Activated T-cell treated with anti-CD3 and anti-CD28 coated beads, Interleukin-2, amount 50 U/mL, for 48 hours (primary cell): ENCODE results near the gene MRPL14.
A peak's percentile ranks its signal among the peaks of the same experiment; 100 is the strongest.
"Not testable (repeated sequence)": the region's sequence is repeated elsewhere in the genome, so short reads cannot be mapped to it uniquely, and the experiment has no call there.

Experiments
- DNase-seq, 2 experiments: peaks; one replicate each; pipeline ENCODE4 v3.0.0-alpha.2; 2020

The MRPL14 gene

DNA sequence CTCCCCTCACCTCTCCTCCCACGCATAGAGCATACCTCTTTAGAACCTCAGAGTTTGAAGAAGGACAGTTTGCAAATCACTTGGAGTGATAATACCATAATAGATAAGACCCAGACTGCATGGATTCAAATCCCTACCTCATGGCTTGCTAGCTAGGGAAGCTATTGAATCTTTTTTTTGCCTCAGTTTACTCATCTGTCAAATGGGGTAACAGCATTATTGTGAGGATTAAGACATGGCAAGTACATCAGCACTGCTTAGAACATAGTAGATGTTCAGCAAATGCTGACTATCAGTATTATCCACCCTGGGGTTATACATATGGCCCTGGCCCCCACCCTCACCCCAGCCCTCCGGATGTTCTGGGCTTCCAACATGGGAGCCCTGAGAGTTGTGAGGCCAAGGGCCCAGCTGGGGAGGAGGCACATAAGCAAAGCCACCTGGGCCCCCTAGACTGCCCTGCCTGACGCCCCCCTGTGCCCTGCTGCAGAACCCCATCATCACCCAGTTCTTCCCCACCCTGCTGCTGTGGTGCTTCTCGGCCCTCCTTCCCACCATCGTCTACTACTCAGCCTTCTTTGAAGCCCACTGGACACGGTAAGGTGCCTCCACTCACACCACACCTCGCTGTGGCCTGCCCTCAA, 22.2 kb upstream of the MRPL14 start:
- no peak for DNase-seq

DNA sequence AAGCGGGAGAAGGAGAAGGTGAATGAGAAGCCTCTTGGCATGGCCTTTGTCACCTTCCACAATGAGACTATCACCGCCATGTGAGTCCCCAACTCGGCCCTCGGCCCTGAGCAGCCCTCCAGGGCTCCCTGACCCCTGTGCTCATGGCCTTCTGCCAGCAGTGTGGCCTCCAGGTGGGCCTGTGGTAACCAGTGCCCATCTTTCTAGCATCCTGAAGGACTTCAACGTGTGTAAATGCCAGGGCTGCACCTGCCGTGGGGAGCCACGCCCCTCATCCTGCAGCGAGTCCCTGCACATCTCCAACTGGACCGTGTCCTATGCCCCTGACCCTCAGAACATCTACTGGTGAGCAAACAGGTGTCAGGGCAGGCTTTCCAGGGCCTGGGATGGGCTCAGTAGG, 21.1 kb upstream of the MRPL14 start:
- DNase-seq = no peak

DNA sequence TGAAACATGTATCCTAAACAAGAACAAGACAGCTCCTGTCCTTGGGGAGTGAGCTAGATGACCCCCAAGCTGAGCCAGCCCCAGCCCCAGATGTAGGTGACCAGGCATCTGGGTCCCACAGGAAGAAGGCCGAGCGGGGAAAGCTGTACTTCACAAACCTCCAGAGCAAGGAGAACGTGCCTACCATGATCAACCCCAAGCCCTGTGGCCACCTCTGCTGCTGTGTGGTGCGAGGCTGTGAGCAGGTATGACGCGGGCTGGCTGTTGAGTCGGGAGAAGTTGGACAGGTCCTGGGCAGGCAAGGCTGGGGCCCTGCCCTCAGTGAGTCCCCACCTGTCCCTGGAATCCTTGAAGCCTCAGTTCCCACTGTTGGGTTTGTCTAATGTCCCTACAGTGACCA, 20.0 kb upstream of the MRPL14 start:
- no peak for DNase-seq

DNA sequence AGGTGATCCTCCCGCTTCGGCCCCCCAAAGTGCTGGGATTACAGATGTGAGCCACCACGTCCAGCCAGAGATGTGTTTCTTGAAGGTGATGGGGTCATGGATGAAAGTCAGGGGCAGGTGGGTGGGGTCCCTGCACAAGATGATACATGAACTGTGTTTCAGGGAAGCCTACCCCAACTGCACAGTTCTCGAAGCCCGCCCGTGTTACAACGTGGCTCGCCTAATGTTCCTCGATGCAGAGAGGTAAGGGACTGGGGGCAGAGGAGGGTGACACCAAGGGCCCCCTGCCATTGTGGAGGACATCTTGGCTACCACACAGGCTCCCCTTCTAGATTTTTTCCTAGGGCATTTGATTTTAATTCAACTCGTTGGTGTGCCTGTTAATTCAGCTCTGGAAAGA, 19.4 kb upstream of the MRPL14 start:
- DNase-seq = no peak

DNA sequence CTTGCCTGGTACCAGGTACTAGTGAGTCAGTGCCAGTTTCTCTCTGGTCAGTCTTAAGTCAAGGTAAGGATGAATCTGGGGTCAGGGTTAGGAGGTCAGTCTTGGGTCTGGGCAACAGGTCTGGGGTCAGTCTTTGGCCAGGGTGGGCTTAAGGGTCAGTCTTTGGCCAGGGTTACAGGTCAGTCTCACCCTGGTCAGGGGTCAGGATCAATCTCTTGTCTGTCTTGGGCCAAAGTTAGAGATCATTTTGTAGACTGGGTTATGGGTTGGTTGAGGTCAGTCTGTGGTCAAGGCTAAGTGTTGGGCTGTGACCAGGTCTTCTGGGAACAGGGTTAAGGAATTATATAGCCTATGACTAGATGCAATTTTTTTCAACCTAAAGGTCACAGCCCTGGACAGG, 18.6 kb upstream of the MRPL14 start:
- DNase-seq = no peak

DNA sequence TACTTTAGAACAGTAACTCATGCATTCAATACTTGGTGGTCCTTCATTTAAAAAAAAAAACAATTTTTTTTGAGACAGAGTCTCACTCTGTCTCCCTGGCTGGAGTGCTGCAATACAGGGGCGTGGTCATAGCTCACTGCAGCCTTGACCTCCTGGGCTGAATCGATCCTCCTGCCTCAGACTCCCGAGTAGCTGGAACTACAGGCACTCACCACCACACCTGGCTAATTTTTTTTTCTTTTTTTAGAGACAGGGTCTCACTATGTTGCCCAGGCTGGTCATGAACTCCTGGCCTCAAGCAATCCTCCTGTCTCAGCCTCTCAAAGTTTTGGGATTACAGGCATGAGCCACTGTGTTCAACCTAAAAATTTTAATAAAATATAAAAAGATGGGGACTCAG, 17.3 kb upstream of the MRPL14 start:
- DNase-seq = not testable (repeated sequence)

DNA sequence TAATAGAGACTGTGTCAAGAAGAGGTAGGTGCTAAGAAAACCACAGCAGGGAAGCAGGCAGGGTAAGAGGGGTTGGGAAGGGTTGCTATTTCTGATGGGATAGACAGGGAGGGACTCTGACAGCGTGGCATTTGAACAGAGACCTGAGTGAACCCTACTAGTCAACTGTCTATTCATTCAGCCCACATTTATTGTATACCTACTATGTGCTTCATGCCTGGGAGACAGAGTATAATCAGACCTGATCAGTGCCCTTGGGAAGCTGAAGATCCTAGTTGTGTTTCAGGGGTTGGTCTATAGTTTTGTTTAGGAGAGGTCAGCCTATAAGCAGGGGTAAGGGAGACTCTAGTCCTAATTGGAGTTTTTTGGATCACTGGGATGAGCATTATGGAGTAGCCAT, 16.5 kb upstream of the MRPL14 start:
- no peak for DNase-seq

DNA sequence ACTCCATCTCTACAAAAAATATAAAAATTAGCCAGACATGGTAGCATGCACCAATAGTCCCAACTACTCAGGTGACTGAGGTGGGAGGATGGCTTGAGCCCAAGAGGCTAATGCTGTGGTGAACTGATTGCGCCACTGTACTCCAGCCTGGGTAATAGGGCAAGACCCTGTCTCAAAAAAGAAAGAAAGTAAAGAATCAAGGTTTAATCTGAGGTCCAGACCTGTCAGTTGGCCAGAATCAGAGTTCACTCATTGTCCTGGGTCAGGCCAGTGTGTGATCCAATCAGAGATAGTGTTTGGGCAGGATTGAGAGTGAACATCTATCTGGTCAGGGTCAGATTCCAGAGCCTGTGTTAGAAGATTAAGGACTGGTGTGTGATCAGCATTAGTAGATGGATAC, 15.6 kb upstream of the MRPL14 start:
- DNase-seq = no peak

DNA sequence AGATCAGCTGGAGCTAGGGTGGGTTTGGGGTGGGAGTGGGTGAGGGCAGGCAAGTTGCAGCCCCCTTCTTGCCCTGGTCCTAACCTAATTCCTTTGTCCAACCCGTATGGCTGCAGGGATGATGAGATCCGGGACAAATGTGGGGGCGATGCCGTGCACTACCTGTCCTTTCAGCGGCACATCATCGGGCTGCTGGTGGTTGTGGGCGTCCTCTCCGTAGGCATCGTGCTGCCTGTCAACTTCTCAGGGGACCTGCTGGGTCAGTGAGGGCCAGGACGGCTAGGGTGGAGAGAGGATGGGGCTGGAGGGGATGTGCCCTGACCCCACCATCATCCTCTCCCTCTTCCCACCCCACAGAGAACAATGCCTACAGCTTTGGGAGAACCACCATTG, 12.1 kb upstream of the MRPL14 start:
- DNase-seq = no peak

DNA sequence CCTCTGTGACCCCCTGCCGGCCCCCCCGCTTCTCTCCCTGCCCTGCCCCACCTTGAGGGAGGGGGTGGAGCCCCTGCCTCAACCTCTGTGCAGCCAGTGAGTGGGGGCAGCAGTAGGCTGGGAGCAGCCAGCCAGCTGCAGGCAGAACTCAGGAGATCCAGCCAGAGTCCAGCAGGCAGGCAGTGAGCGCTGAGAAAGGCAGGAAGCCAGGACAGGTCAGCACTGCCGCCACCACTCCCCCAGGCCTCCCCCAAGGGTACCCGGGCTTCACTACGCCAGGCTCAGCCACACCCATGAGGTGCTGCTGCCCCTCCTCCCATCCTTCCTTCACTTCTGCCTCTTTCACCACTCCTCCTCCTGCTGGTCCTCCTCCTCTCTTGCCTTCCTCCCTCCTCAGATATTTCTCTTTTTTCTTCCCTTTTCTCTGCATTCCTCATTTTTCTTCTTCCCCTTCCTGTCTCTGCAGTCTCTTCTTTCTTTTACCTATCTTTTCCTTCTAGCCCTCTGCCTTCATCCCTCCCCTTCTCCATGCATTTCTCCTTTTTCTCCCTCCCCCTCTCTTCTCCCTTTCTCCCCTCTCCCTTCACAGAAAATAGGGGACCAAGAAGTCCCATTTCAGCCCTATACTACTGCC, 11.6 kb upstream of the MRPL14 start:
- no peak for DNase-seq

DNA sequence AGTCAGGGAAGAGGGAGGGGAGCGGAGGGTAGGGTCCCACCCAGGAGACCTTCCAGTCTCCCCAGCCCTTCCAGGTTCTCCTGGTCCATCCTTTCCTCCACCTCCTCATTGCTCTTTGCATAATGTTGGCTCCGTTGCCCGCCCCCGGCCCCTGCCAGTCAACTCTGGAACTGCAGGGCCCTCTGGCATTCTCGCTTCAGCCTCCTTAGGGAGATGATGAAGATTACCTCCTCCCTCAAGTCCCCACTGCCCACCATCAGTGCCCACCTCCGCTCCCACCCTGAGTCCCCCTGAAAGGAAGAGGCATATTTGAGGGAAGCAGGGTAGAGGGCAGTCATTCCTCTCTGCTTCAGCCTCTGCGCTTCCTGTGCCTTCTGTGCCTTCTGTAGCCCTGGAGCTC, 8.6 kb upstream of the MRPL14 start:
- no peak for DNase-seq

DNA sequence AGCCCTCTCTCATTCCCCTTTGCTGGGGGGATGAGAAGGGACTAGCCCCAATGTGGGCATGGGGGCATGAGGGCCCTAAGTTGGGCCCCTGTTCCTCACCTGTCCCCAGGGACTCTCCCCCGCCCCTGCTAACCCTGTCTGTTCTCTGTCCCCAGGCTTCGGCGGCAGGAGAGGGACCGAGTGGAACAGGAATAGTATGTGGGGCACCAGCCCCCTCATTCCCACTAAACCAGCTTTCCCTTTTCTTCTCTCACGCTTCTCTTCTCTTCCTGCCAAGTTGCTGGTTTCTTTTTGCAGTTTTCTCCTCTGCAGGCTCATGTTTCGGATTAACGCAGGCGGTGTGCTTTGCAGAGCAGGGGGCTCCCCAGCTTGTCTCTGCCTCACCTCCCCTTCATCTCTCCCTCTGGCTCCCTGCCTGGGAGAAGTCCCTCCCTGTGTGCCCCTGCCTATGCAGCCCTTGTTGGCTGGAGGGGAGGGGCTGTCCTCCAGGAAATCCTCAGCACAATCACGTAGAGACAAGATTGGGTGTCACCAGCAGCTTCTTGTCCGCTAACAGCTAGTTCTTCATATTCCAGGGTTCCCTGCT, 8.0 kb upstream of the MRPL14 start:
- DNase-seq = no peak

DNA sequence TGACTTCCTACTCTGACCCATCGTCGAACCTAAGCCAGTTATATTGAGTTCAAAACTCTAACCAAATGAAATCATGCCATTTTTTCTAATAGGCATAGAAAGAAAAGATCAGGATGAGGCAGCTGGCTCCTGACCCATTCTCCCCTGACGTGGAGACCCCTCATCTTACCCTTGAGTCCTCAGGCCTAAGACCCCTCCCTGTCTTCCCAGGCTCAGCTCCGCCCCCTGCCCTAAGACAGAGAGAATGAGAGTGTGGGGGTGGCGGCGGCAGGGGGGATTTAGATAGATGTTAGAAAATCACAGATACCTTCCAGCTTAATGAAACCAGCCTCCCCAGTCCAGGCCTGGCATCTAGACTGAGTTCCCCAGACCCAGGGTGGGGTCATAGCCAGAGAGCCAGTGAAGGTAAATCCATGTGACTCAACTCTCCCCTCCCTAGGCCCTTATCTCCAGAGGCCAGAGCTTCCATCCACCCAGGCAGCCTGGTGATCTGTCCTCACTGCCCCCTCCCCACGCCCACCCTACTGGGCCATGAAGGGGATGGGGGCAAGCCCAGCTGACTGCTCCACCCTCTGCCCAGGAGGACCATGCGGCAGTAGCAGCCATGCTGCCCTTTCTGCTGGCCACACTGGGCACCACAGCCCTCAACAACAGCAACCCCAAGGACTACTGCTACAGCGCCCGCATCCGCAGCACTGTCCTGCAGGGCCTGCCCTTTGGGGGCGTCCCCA, 6.9 kb upstream of the MRPL14 start:
- no peak for DNase-seq

DNA sequence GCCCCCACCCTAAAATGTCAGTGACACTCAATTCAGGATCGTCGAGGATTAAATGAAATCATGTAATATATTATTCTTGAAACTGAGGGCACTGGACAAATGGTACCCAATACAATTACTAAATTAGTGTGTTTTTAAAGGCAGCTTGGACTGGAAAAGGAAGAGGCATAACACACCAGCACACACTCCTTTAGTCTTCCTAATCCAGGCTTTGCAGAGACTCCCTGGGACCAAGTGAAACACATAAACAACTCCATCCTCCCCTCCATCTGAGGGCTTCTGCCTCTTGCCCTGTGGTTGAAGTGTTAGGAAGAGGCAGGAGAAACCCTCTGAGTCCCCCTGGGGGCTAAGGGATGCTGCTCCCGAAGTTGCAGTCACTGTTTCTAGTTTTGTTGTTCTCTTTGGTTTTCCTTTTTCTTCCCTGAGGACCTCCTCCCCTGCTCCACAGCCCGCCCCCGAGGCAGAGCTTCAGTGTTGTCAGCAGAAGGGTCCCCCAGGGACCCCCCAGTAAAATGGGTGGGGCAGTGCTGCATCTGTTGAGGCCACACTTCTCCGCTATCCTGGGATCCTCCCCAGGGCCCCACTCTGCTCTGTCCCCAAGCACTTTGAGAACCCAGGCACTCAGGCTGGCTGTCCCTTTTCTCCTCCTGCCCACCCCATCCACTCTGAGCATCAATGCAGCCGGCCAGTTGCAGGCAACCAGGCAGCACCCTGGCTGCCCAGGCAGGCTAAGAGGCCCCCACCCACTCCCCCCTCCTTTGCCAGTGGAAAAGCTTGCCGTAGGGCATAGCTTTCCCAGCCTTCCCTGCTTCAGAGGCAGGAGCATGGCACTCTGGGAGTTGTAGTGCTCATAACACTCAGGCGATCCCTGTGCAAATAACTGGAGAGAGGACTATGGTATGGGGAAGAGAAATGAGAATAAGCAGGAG, 6.0 kb upstream of the MRPL14 start:
- DNase-seq = no peak

DNA sequence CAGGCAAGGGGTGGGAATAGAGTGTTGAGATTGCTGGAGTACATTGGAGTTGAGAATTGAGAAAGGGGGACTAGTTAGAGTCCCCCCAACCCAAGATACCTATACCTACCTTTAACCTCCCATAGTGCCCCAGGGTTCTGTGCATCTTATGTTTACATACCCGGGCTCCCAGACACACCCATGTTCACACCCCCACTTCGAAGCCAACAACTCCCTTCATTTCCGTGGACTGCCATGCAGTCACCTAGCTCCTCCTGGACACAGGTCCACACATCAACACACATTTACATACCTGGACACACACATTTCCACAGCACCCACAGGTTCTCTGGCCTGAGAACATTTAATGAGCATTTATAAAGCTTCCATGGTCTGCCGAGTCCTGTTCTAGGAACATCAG, 5.2 kb upstream of the MRPL14 start:
- DNase-seq = no peak

DNA sequence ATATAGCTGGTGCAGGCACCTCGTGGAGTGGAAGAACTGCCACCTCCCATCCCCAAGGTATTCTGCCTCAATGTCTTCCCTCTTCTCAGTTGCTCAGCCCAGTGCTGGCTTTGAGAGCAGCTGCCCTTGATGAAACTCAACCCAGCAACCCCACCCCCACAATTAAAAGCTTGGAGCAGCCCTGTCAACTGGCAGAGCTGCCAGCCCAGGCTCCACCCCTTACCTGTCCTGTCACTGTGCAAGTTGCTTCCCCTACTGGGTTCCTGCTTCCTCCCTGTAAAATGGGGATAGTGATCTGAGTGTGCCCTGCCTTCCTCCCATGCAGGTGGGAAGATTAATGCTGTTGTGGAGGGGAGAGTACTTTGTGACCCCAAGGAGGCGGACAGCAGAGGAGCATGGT, 4.6 kb upstream of the MRPL14 start:
- DNase-seq = no peak

DNA sequence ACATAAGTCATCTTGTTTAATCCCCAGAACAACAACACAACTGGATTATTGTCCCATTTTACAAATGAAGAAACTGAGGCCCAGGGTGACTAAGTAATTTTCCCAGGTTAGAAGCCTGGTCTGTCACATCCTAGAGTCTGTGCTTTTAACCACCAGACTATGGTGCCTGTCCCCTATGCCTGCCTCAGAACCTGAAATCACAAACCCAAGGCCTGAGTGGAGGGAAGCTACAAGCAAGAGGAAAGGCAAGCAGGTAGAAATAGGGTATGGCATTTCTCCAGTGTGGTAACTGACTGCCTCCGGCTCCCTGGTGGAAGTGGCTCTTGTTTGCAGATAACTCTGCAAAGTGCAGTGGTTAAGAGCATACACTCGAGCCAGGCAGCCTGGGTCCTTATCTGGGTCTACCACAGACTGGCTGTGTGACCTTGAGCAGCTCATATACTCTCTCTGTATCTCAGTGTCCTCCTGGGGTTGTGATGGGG, 2.6 kb upstream of the MRPL14 start:
- no peak for DNase-seq

DNA sequence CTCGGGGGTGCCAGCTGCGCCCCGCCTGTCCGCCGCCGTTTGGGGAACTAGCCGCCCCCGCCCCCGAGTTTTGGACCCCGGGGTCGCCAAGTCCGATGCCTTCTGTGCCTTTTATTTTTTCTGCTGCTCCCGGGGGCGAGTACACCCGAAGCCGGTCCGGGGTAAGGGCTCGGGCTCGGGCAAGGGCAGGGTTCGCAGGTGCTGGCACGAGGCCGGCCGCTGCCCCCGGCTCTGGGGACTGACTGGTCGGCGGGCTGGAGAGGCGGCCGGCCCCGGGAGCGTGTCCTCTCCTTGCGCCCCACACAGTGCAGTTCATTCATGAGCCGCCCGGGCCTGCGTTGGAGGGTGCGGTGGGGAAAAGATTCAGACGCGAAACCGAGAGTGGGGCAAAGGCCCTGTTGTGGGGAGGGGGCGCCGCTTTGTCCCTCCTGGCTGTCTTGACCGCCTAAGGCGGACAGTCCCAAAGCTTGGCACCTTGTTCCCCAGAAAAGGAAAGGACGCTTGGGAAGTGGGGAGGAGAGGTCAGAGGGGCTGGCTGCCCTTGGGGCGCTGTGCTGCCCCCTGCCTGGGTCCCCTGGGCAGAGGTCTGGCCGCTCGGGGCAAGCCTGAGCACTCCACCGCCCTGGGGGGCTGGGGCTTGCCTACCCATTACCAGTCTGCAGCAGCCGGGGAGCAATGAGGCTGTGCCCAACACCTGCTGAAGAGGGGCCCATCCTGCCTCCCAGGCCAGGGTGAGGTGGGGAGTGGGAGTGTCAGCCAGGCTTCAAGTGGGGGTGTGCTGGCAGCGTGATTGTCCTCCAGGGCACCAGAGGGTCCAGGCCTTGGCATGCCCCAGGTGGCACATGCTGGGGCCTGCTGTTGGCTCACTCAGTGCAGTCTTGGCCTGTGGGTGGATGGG, 1.0 kb upstream of the MRPL14 start:
- peak; percentile 38 to 52 for DNase-seq

DNA sequence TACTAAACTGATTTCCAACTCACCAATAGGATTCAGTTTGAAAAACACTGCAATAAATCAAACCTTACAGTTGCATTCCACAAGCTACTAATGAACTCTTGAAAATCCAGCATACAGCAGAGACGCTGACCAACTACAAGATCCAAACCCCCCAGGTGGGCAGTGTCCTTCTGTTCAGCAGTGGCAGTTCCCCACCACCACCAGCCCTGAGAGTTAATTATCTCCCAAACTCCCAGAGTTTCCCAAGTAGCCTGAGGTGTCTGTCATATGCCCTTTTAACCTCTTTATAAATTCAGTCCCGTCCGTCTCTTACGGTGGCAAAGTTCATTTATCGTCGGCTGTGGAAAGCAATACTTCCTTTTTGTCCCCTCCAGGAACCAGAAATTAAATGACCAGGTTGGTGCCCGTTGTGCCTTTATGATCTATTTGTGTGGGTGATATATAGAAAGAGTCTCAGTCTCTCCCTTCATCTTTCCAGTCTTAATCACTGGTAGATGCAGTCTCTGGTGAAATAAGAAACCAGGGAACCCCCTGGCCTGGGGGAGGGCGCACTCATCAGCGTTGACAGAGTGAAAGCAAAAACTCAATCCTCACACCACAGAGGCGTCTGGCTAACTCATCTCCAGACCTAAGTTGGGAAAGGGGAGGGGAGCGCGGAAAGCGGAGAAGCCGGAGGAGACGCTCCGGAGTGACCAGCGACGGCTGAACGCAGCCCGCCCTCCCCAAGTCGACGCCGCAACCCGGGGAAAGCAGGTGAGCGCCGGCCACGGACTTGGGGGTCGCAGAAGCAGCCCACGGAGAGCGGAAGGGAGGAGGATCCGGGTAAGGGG, 717 bp downstream of the MRPL14 start:
- DNase-seq = peak; percentile 88 to 89

DNA sequence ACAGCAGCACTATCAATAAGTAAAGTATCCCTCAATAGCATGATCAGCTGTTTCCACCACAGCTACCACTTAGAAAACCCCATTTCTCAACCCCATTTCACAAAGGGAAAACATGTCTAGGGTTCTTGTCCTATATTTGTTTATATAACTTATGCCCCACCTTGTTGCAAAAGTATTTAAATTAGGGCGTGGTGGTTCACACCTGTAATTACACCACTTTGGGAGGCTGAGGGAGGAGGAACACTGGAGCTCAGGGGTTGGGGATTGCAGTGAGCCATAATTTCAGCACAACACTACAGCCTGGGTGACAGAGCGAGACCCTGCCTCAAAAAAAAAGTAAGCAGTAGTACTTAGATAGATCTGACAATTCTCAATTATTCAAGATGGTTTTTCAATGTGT, 3.7 kb downstream of the MRPL14 start:
- DNase-seq = no peak

DNA sequence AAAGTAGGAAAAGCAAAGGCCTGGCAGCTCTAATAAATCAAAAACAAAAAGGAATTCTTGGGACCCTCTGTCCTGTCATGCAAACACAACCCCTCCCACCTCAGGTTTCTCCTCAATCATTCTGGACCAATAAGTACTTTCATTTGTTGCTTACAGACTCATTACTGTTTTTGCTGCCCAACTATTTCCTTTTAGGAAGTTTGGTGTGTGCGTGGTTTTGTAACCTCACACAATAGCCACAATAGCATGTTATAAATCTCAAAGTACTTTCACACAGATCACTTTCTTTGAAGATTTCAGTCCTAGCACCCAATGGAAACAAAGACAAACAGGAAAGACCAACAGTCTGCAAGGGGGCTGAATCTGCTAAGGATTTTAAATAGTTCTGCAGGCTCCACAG, 4.5 kb downstream of the MRPL14 start:
- no peak for DNase-seq
